GM12872 (cell line): ENCODE results near the gene ISOC1.

Experiments used
- CTCF ChIP-seq: IDR thresholded peaks from 3 replicates; pipeline ENCODE4 v1.5.1; 2011; ENCODE audit warnings: low read depth, mild to moderate bottlenecking, low read length, moderate library complexity; ENCODE audit not compliant: insufficient read depth

The ISOC1 gene

GRCh38 chr5:129061849-129062248 is 32.7 kb upstream of the ISOC1 start:
- no peak for TF ChIP-seq CTCF

- TF ChIP-seq CTCF: no peak
Measured at GRCh38 chr5:129063483-129064113, 31.0 kb upstream of the ISOC1 start.

- TF ChIP-seq CTCF: no peak
Measured at GRCh38 chr5:129065721-129066120, 28.8 kb upstream of the ISOC1 start.

- no peak for TF ChIP-seq CTCF
Measured at GRCh38 chr5:129067745-129068144, 26.8 kb upstream of the ISOC1 start.

GRCh38 chr5:129069292-129069691 is 25.3 kb upstream of the ISOC1 start:
- TF ChIP-seq CTCF: no peak

GRCh38 chr5:129073111-129073510 is 21.4 kb upstream of the ISOC1 start:
- no peak for TF ChIP-seq CTCF

- TF ChIP-seq CTCF: no peak
Measured at GRCh38 chr5:129074903-129075302, 19.6 kb upstream of the ISOC1 start.
